Sigmoid colon (tissue), 4 donors: ENCODE data around the gene WWC1.

Source experiments
- CTCF ChIP-seq, 4 experiments: fragments of 450-650 bp in 3 of 4; fragments of 200-600 bp in 1 of 4; IDR thresholded peaks; one replicate each; pipeline ENCODE4 v1.5.1; 2016 to 2019; ENCODE audit warnings: antibody characterized with exemption in 4 of 4, mild to moderate bottlenecking in 3 of 4, moderate library complexity in 2 of 4
- POLR2AphosphoS5 ChIP-seq, 4 donors: sonication (generic); formaldehyde crosslinking; IDR thresholded peaks; one replicate each; pipeline ENCODE4 v1.6.1; 2017; ENCODE audit warnings: antibody characterized with exemption in 4 of 4

- TF ChIP-seq CTCF (IDR thresholded peaks at IDR 0.05) = no peak
- TF ChIP-seq POLR2AphosphoS5 (IDR thresholded peaks at IDR 0.05) = no peak
Observed at GRCh38 chr5:168401226-168401625, 109.8 kb downstream of the WWC1 start.
